HL-60 (cell line): Measurements from ENCODE around the gene ATP2B1.

Experiments used
- DNase-seq, 2 experiments: peaks; one replicate each; pipeline ENCODE4 v3.0.0-alpha.2; 2010 to 2020; ENCODE audit warnings: low read depth in 1 of 2, low spot score in 1 of 2
- H3K27ac ChIP-seq: fragments of 250-450 bp; sonication (Bioruptor Pico); replicated peaks from 2 replicates; pipeline ENCODE4 v1.5.1; 2020; ENCODE audit warnings: mild to moderate bottlenecking, moderate library complexity
- H3K27me3 ChIP-seq: fragments of 250-450 bp; sonication (Bioruptor Pico); 2 replicates; pipeline ENCODE4 v1.5.1; 2021; ENCODE audit warnings: mild to moderate bottlenecking, moderate library complexity; ENCODE audit not compliant: insufficient read depth, poor library complexity, severe bottlenecking
- H3K4me3 ChIP-seq: replicated peaks from 2 replicates; pipeline ENCODE4 v1.5.1; 2011; ENCODE audit warnings: mild to moderate bottlenecking, control low read depth, low read length; ENCODE audit not compliant: insufficient read depth
- GABPA ChIP-seq: IDR thresholded peaks from 2 replicates; pipeline ENCODE4 v1.6.1; 2012; ENCODE audit warnings: low read depth
- POLR2AphosphoS5 ChIP-seq: IDR thresholded peaks from 2 replicates; pipeline ENCODE4 v1.6.1; 2012; ENCODE audit warnings: low read depth
- SPI1 ChIP-seq: IDR thresholded peaks from 2 replicates; pipeline ENCODE4 v1.6.1; 2012; ENCODE audit warnings: low read depth, mild to moderate bottlenecking, borderline replicate concordance
- TF ChIP-seq, protein P1 (sequence below): IDR thresholded peaks from one replicate; pipeline ENCODE4 v1.5.1; 2011; ENCODE audit warnings: low read length, control low read depth, inconsistent platforms; ENCODE audit not compliant: insufficient read depth
- TF ChIP-seq, protein P2 (sequence below): IDR thresholded peaks from 2 replicates; pipeline ENCODE4 v1.6.1; 2012; ENCODE audit warnings: low read depth; ENCODE audit not compliant: insufficient replicate concordance

Gene ATP2B1

DNA sequence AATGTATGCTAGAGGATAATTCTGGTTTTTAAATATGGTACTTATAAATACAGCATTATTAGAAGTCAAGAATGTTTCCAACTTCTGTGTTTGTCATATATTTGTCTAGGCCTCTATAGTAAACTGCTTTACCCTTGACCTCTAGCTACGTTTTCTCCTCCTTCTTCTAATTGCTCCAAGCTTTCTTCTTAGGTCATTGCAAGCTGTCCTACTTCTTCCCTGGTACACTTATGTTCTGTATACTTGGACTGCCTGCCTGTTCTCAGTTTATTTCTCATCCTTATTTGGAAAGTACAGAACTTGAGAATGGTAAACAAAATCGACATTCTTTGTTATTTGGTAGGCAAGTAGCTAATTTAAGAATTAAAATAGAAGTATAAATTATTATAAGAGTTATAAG is 23.9 kb upstream of the ATP2B1 start:
- no peak for DNase-seq
- TF ChIP-seq GABPA (no peak), POLR2AphosphoS5 (no peak), SPI1 (no peak)
- TF ChIP-seq, protein P1, sequence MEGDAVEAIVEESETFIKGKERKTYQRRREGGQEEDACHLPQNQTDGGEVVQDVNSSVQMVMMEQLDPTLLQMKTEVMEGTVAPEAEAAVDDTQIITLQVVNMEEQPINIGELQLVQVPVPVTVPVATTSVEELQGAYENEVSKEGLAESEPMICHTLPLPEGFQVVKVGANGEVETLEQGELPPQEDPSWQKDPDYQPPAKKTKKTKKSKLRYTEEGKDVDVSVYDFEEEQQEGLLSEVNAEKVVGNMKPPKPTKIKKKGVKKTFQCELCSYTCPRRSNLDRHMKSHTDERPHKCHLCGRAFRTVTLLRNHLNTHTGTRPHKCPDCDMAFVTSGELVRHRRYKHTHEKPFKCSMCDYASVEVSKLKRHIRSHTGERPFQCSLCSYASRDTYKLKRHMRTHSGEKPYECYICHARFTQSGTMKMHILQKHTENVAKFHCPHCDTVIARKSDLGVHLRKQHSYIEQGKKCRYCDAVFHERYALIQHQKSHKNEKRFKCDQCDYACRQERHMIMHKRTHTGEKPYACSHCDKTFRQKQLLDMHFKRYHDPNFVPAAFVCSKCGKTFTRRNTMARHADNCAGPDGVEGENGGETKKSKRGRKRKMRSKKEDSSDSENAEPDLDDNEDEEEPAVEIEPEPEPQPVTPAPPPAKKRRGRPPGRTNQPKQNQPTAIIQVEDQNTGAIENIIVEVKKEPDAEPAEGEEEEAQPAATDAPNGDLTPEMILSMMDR = no peak
- TF ChIP-seq, protein P2, sequence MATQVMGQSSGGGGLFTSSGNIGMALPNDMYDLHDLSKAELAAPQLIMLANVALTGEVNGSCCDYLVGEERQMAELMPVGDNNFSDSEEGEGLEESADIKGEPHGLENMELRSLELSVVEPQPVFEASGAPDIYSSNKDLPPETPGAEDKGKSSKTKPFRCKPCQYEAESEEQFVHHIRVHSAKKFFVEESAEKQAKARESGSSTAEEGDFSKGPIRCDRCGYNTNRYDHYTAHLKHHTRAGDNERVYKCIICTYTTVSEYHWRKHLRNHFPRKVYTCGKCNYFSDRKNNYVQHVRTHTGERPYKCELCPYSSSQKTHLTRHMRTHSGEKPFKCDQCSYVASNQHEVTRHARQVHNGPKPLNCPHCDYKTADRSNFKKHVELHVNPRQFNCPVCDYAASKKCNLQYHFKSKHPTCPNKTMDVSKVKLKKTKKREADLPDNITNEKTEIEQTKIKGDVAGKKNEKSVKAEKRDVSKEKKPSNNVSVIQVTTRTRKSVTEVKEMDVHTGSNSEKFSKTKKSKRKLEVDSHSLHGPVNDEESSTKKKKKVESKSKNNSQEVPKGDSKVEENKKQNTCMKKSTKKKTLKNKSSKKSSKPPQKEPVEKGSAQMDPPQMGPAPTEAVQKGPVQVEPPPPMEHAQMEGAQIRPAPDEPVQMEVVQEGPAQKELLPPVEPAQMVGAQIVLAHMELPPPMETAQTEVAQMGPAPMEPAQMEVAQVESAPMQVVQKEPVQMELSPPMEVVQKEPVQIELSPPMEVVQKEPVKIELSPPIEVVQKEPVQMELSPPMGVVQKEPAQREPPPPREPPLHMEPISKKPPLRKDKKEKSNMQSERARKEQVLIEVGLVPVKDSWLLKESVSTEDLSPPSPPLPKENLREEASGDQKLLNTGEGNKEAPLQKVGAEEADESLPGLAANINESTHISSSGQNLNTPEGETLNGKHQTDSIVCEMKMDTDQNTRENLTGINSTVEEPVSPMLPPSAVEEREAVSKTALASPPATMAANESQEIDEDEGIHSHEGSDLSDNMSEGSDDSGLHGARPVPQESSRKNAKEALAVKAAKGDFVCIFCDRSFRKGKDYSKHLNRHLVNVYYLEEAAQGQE = no peak
- H3K27ac ChIP-seq = no peak overlapping the region

DNA sequence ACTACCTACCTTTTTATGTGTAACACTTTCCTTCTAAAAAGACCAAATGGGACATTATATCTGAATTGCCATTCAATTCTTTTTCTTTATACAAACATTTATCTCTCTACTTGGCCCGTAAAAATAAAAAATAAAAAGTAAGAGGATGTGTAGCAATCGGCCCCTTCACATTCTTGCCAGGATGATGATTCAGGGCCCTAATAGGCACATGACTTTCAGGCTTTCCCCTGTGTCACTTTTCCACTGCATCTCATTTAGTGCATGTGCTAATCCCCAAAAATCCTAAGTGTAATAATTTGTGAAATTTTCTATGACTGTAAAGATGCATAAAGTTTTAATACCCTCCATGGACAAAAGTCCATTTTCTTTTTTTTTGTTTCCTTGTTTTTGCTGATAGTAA is 23.0 kb upstream of the ATP2B1 start:
- no peaks in the 10 kb centered on the region for H3K27me3 ChIP-seq
- DNase-seq = no peak
- H3K4me3 ChIP-seq = no peak overlapping the region
- TF ChIP-seq SPI1 = no peak
- TF ChIP-seq, protein P2 = no peak
- no peak for TF ChIP-seq POLR2AphosphoS5
- TF ChIP-seq GABPA = no peak
- TF ChIP-seq, protein P1 = no peak
- no peak overlapping the region for H3K27ac ChIP-seq

More for the DNA sequence above, 23.9 kb upstream of the ATP2B1 start:
- H3K4me3 ChIP-seq = no peak overlapping the region
- no peaks in the 10 kb centered on the region for H3K27me3 ChIP-seq

DNA sequence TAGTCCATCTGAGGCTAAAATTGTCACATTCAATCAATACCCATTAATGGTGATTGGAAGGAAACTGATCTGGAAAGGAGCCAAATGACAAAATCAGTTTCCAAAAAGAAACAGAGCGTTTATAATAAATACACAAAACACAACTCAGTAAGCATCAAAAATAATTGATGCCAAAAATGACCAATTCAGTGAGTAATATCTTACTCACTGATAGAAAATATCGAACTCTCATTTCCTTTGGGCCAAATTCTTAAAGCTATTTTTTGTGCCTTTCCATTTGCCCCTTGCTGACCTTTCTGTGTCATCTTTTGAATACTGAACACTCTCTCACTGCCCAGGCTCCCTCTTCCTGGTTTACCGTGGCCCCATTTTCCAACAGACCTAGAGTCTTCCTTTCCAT is 22.5 kb upstream of the ATP2B1 start:
- Histone ChIP-seq H3K4me3 (no peak overlapping the region), H3K27ac (no peak overlapping the region), H3K27me3 (no peaks in the 10 kb centered on the region)
- TF ChIP-seq GABPA = no peak
- TF ChIP-seq POLR2AphosphoS5 = no peak
- TF ChIP-seq, protein P1 = no peak
- TF ChIP-seq SPI1 = no peak
- TF ChIP-seq, protein P2 = no peak
- no peak for DNase-seq
